Measurements from ENCODE around the gene TTLL12.

TTLL12 gene

GRCh38 chr22:43176090-43176489 is 10.8 kb downstream of the TTLL12 start:
- in situ Hi-C loops (cut with MboI; ENCODE audit: low pct_unique_long_range_greater_than_20kb, low sequenced_read_pairs, unreplicated experiment), result no loop called here
- DNase-seq (ENCODE audit: low spot score), result no peak
- TF ChIP-seq, protein P1, sequence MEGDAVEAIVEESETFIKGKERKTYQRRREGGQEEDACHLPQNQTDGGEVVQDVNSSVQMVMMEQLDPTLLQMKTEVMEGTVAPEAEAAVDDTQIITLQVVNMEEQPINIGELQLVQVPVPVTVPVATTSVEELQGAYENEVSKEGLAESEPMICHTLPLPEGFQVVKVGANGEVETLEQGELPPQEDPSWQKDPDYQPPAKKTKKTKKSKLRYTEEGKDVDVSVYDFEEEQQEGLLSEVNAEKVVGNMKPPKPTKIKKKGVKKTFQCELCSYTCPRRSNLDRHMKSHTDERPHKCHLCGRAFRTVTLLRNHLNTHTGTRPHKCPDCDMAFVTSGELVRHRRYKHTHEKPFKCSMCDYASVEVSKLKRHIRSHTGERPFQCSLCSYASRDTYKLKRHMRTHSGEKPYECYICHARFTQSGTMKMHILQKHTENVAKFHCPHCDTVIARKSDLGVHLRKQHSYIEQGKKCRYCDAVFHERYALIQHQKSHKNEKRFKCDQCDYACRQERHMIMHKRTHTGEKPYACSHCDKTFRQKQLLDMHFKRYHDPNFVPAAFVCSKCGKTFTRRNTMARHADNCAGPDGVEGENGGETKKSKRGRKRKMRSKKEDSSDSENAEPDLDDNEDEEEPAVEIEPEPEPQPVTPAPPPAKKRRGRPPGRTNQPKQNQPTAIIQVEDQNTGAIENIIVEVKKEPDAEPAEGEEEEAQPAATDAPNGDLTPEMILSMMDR (IDR thresholded peaks at IDR 0.05; ENCODE audit: extremely low read depth, insufficient read depth, missing control alignments), result no peak

GRCh38 chr22:43174941-43175531 is 11.9 kb downstream of the TTLL12 start:
- TF ChIP-seq, protein P1 (IDR thresholded peaks at IDR 0.05; ENCODE audit: extremely low read depth, insufficient read depth, missing control alignments), result no peak
- DNase-seq (ENCODE audit: low spot score), result no peak
- in situ Hi-C loops (cut with MboI; ENCODE audit: low pct_unique_long_range_greater_than_20kb, low sequenced_read_pairs, unreplicated experiment), result no loop called here

GRCh38 chr22:43173976-43174720 is 12.8 kb downstream of the TTLL12 start:
- DNase-seq (ENCODE audit: low spot score), result no peak
- TF ChIP-seq, protein P1 (IDR thresholded peaks at IDR 0.05; ENCODE audit: extremely low read depth, insufficient read depth, missing control alignments), result no peak
- in situ Hi-C loops (cut with MboI; ENCODE audit: low pct_unique_long_range_greater_than_20kb, low sequenced_read_pairs, unreplicated experiment), result no loop called here

- no peak for DNase-seq (ENCODE audit: low spot score)
- in situ Hi-C loops (cut with MboI; ENCODE audit: low pct_unique_long_range_greater_than_20kb, low sequenced_read_pairs, unreplicated experiment), result no loop called here
- TF ChIP-seq, protein P1 (IDR thresholded peaks at IDR 0.05; ENCODE audit: extremely low read depth, insufficient read depth, missing control alignments), result no peak
Measured at GRCh38 chr22:43173566-43173965, 13.4 kb downstream of the TTLL12 start.

GRCh38 chr22:43172191-43172590 is 14.7 kb downstream of the TTLL12 start:
- TF ChIP-seq, protein P1 (IDR thresholded peaks at IDR 0.05; ENCODE audit: extremely low read depth, insufficient read depth, missing control alignments), result no peak
- in situ Hi-C loops (cut with MboI; ENCODE audit: low pct_unique_long_range_greater_than_20kb, low sequenced_read_pairs, unreplicated experiment), result no loop called here
- DNase-seq (ENCODE audit: low spot score), result no peak

DNA sequence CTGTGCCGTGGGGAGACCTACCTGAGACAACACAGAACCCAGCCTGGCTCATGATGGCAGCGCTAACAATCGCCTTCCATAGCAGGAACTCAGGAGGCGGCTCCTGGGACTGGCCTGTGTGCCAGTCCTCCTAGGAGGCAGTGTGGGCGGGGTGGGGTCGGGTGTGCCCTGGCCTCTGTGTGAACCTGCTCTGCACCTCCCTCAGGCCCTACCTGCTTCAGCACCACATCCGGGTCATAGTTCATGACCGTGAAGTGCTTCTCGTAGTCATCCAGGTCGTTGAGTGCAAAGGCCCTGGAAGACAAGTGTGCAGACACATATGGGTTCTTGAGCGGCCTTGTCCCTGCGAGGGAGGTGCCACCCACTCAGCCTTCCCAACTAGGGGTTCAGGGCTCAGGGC is 15.3 kb downstream of the TTLL12 start:
- no peak for DNase-seq (ENCODE audit: low spot score)
- TF ChIP-seq, protein P1 (IDR thresholded peaks at IDR 0.05; ENCODE audit: extremely low read depth, insufficient read depth, missing control alignments), result no peak
- in situ Hi-C loops (cut with MboI; ENCODE audit: low pct_unique_long_range_greater_than_20kb, low sequenced_read_pairs, unreplicated experiment), result no loop called here

All from GM13977 (cell line).